CD14-positive monocyte (primary cell): ENCODE results near the gene BANF1. TPM values are rescaled to one million over a fixed set of nuclear protein-coding genes. Genes with fewer than 3 reads are reported as not detected.

ENCODE experiments used
- DNase-seq, 3 donors: peaks; one replicate each; pipeline ENCODE4 v3.0.0-alpha.2; 2011 to 2022
- H2AFZ ChIP-seq: 2 replicates; pipeline ENCODE4 v1.6.0; 2012; ENCODE audit warnings: mild to moderate bottlenecking, low read depth, low read length, inconsistent platforms; ENCODE audit not compliant: insufficient read depth, poor library complexity, severe bottlenecking
- H3K27ac ChIP-seq, 2 donors: 1 replicate in 1 of 2; 2 replicates in 1 of 2; pipeline ENCODE4 v1.5.1; 2012 to 2013; ENCODE audit warnings: low read length in 2 of 2, control low read depth in 1 of 2, inconsistent platforms in 1 of 2, low read depth in 1 of 2, mild to moderate bottlenecking in 1 of 2
- H3K27me3 ChIP-seq, 2 donors: one replicate each; pipeline versions ENCODE4 v1.6.0 to v1.6.1; 2011 to 2013; ENCODE audit warnings: low read length in 2 of 2; ENCODE audit not compliant: control insufficient read depth in 2 of 2, insufficient read depth in 2 of 2
- H3K36me3 ChIP-seq, 2 donors: replicated peaks in 1 of 2; 1 replicate in 1 of 2; 2 replicates in 1 of 2; pipeline versions ENCODE4 v1.5.1 to v1.6.1; 2012 to 2013; ENCODE audit warnings: low read length in 2 of 2, control low read depth in 1 of 2, inconsistent platforms in 1 of 2, mild to moderate bottlenecking in 1 of 2; ENCODE audit not compliant: insufficient read depth in 2 of 2, control insufficient read depth in 1 of 2
- H3K4me1 ChIP-seq, 2 donors: 1 replicate in 1 of 2; 2 replicates in 1 of 2; pipeline versions ENCODE4 v1.5.1 to v1.6.1; 2012 to 2013; ENCODE audit warnings: low read length in 2 of 2, control low read depth in 1 of 2, inconsistent platforms in 1 of 2, mild to moderate bottlenecking in 1 of 2, moderate library complexity in 1 of 2; ENCODE audit not compliant: insufficient read depth in 2 of 2, control insufficient read depth in 1 of 2
- H3K4me2 ChIP-seq: replicated peaks from 2 replicates; pipeline ENCODE3; 2012; ENCODE audit warnings: low read length, moderate library complexity, mild to moderate bottlenecking; ENCODE audit not compliant: poor library complexity, severe bottlenecking; ENCODE audit errors: extremely low read depth
- H3K4me3 ChIP-seq, 3 experiments: fragments of 200-600 bp in 1 of 3; sonication (generic) in 1 of 3; replicated peaks in 1 of 3; 1 replicate in 2 of 3; 2 replicates in 1 of 3; pipeline ENCODE4 v1.5.1; 2011 to 2013; ENCODE audit warnings: low read length in 3 of 3, mild to moderate bottlenecking in 3 of 3, control low read depth in 2 of 3, low read depth in 2 of 3, inconsistent platforms in 1 of 3, moderate library complexity in 1 of 3
- H3K79me2 ChIP-seq: 2 replicates; pipeline ENCODE4 v1.6.0; 2012; ENCODE audit warnings: mild to moderate bottlenecking, control low read depth, inconsistent platforms, low read length, moderate library complexity; ENCODE audit not compliant: insufficient read depth
- H3K9ac ChIP-seq: 2 replicates; pipeline ENCODE4 v1.6.0; 2017; ENCODE audit warnings: low read length, mild to moderate bottlenecking; ENCODE audit not compliant: insufficient read depth, poor library complexity, severe bottlenecking
- H3K9me3 ChIP-seq, 2 donors: replicated peaks in 1 of 2; 1 replicate in 1 of 2; 2 replicates in 1 of 2; pipeline versions ENCODE4 v1.5.1 to v1.6.1; 2012 to 2013; ENCODE audit warnings: low read length in 2 of 2, control low read depth in 1 of 2; ENCODE audit not compliant: control insufficient read depth in 1 of 2, insufficient read depth in 1 of 2
- H4K20me1 ChIP-seq: 2 replicates; pipeline ENCODE4 v1.6.0; 2012; ENCODE audit warnings: mild to moderate bottlenecking, low read length, control low read depth, moderate library complexity; ENCODE audit not compliant: insufficient read depth
- H3K27ac Mint-ChIP-seq, 7 donors: one replicate each; pipeline ENCODE4 v1.8.0; 2020; ENCODE audit warnings: mild to moderate bottlenecking in 7 of 7, mixed read lengths in 7 of 7, moderate library complexity in 6 of 7, inconsistent platforms in 2 of 7
- H3K27me3 Mint-ChIP-seq, 3 donors: one replicate each; pipeline ENCODE4 v1.8.0; 2021 to 2022; ENCODE audit warnings: low read depth in 3 of 3, mild to moderate bottlenecking in 3 of 3, mixed read lengths in 3 of 3, moderate library complexity in 3 of 3, inconsistent platforms in 1 of 3
- H3K36me3 Mint-ChIP-seq, 2 donors: one replicate each; pipeline ENCODE4 v1.8.0; 2020; ENCODE audit warnings: mixed read lengths in 2 of 2, inconsistent platforms in 1 of 2, mild to moderate bottlenecking in 1 of 2
- H3K4me1 Mint-ChIP-seq: one replicate; pipeline ENCODE4 v1.8.0; 2020; ENCODE audit warnings: mild to moderate bottlenecking, mixed read lengths
- H3K4me3 Mint-ChIP-seq, 2 donors: one replicate each; pipeline ENCODE4 v1.8.0; 2020; ENCODE audit warnings: mild to moderate bottlenecking in 2 of 2, mixed read lengths in 2 of 2, moderate library complexity in 1 of 2
- H3K9me3 Mint-ChIP-seq, 7 donors: one replicate each; pipeline ENCODE4 v1.8.0; 2020 to 2022; ENCODE audit warnings: mixed read lengths in 7 of 7, mild to moderate bottlenecking in 6 of 7, moderate library complexity in 6 of 7, inconsistent platforms in 2 of 7
- WGBS: methylation state at CpG from one replicate; pipeline ENCODE4 v1.1.5; 2013; ENCODE audit warnings: missing lambda C conversion rate; ENCODE audit not compliant: insufficient coverage; 5-methylcytosine and 5-hydroxymethylcytosine counted together
- intact Hi-C, 2 donors: fragments of 100-400 bp; cut with micrococcal nuclease; formaldehyde crosslinking; loops; one replicate each; pipeline versions ENCODE4 v1.15.0 to v1.15.1; 2023
- polyA plus RNA-seq, 3 donors: library from polyadenylated mRNA; depleted of rRNA in 1 of 3; unstranded in 2 of 3; stranded (reverse) in 1 of 3; fragments of 300-500 nt in 2 of 3; fragments of >200 nt in 1 of 3; fragmentation: Illumina TruSeq in 2 of 3; gene quantifications; 1 replicate in 2 of 3; 2 replicates in 1 of 3; pipeline ENCODE4 v1.2.3, GENCODE V29; 2012 to 2021
- TF ChIP-seq, protein P1 (sequence below): fragments of 200-600 bp; IDR thresholded peaks from one replicate; pipeline ENCODE4 v1.8.0; 2022; ENCODE audit warnings: antibody characterized with exemption, mild to moderate bottlenecking

BANF1 gene
- polyA plus RNA-seq, 3 donors = 79.9 to 175 (median 142) TPM

DNA sequence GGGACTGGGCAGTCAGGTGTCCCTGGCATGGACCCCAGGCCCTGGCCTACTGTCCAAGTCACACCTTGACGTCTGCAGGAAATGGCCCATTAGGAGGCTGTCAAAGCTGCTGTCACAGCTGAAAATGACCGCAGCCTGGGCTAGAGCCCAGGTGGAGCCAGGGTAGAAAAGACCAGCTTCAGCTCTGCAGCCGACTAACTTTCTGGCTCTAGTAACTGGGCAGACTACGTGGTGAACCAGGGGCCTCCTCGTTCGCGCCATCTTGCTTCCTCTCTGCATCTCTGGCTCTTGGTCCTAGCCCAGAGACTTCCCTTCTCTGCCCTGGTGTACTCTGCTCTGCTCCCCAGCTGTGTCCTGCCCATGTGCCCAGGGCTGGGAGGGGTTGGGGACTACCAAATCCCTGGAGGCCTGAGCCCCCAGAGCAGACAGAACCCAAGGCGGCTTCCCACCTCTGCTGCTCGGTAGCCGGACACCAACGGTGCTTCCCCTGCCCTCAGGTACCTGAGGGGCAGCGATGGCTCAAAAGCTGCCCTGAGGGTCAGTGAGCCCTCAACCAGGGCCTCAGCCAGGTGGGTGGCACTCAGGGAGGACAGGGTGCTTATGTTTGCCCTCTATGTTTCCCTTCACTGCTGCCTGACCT, 21.1 kb upstream of the BANF1 start:
- H3K27ac Mint-ChIP-seq = peak overlapping the region in 1 of 7 donors; percentile 26
- Histone ChIP-seq H3K9ac (no peak overlapping the region), H2AFZ (no peak overlapping the region), H3K27me3 (no peaks in the 10 kb centered on the region), H3K27ac (no peak overlapping the region), H4K20me1 (peaks cover 3% of the 10 kb centered on the region), H3K79me2 (no peaks in the 10 kb centered on the region), H3K36me3 (peaks cover 33 to 41% of the 10 kb centered on the region in 2 donors), H3K4me3 (no peak overlapping the region), H3K9me3 (no peaks in the 10 kb centered on the region), H3K4me1 (peaks cover 5 to 7% of the 10 kb centered on the region in 2 donors), H3K4me2 (no peak overlapping the region)
- TF ChIP-seq, protein P1, sequence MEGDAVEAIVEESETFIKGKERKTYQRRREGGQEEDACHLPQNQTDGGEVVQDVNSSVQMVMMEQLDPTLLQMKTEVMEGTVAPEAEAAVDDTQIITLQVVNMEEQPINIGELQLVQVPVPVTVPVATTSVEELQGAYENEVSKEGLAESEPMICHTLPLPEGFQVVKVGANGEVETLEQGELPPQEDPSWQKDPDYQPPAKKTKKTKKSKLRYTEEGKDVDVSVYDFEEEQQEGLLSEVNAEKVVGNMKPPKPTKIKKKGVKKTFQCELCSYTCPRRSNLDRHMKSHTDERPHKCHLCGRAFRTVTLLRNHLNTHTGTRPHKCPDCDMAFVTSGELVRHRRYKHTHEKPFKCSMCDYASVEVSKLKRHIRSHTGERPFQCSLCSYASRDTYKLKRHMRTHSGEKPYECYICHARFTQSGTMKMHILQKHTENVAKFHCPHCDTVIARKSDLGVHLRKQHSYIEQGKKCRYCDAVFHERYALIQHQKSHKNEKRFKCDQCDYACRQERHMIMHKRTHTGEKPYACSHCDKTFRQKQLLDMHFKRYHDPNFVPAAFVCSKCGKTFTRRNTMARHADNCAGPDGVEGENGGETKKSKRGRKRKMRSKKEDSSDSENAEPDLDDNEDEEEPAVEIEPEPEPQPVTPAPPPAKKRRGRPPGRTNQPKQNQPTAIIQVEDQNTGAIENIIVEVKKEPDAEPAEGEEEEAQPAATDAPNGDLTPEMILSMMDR = no peak
- H3K36me3 Mint-ChIP-seq = peaks cover 32 to 45% of the 10 kb centered on the region in 2 donors
- intact Hi-C loops = no loop called here
- 84% methylated on average over 12 of the region's 12 CpGs for WGBS
- H3K9me3 Mint-ChIP-seq = no peaks in the 10 kb centered on the region
- no peak for DNase-seq
- peaks cover 0 to 4% (median 0%) of the 10 kb centered on the region in 3 donors for H3K27me3 Mint-ChIP-seq
- peaks cover under 1% of the 10 kb centered on the region for H3K4me1 Mint-ChIP-seq
- H3K4me3 Mint-ChIP-seq = no peak overlapping the region

DNA sequence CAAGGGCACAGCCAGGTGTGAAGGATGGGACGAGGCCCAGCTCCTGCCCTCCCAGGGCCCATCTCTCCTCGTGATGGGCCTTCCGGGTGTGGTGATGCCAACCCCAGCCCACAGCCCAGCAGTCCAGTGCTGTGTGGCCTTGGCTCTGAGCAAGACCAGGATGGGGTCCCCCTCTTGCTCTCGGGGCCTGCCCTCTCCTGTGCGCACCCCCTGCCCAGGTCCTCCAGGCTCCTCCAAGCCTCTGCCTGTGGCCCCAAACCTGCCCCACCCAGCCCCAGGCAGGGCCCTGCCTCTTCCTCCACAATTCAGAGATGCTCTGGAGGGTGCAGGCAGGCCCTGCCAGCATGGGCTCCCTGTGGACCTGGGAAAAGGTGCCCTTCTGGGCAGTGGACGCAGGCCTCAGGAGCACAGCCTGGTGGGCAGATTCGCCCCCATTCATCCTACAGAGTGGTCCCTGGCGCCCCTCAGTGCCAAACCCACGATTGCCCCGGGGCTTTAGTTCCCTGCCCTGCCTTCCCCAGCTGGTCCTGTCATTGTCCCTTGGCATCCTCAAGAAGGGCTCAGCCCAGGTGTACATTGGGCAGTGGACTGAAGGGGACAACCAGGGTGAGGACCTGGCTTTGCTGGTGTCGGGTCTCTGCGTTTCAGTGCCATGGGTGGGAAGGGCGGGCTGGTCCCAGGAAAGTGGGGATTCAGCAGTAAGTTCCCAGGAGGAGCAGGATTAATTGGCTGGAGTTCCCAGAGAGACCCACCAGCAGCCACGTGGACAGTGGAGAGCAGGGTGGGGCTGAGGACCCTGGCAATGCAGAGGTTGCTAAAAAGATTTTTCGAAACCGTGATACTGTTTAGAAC, 20.1 kb upstream of the BANF1 start:
- no peak for DNase-seq
- TF ChIP-seq, protein P1 = no peak
- H3K36me3 Mint-ChIP-seq = peaks cover 23 to 35% of the 10 kb centered on the region in 2 donors
- no peak overlapping the region for H3K4me2 ChIP-seq
- H4K20me1 ChIP-seq = no peaks in the 10 kb centered on the region
- WGBS = 90% methylated on average over 12 of the region's 16 CpGs
- peaks cover 24 to 31% of the 10 kb centered on the region in 2 donors for H3K36me3 ChIP-seq
- H3K9me3 Mint-ChIP-seq = no peaks in the 10 kb centered on the region
- no peaks in the 10 kb centered on the region for H3K27me3 ChIP-seq
- no peaks in the 10 kb centered on the region for H3K79me2 ChIP-seq
- H3K4me3 Mint-ChIP-seq = no peak overlapping the region
- no peak overlapping the region for H3K9ac ChIP-seq
- H3K27ac ChIP-seq = no peak overlapping the region
- peaks cover 0 to 4% (median 0%) of the 10 kb centered on the region in 3 donors for H3K27me3 Mint-ChIP-seq
- H3K27ac Mint-ChIP-seq = peak overlapping the region in 1 of 7 donors; percentile 48
- no peak overlapping the region for H2AFZ ChIP-seq
- peaks cover 7% of the 10 kb centered on the region for H3K4me1 Mint-ChIP-seq
- intact Hi-C loops = no loop called here
- H3K4me1 ChIP-seq = peaks cover 15 to 17% of the 10 kb centered on the region in 2 donors
- H3K4me3 ChIP-seq = no peak overlapping the region
- H3K9me3 ChIP-seq = no peaks in the 10 kb centered on the region
